Endothelial cell of umbilical vein (primary cell): ENCODE data around the gene LEMD1. TPM values are rescaled to one million over a fixed set of nuclear protein-coding genes. Genes with fewer than 3 reads are reported as not detected.
"Not testable (repeated sequence)": the region's sequence is repeated elsewhere in the genome, so short reads cannot be mapped to it uniquely, and the experiment has no call there.

Experiments used
- BruUV-seq: library from RNA; stranded (reverse); fragments of 400-500 nt; replicated peaks from 2 replicates; lab custom pipeline; 2021; lab: Mats Ljungman, UMichigan
- CTCF ChIA-PET: fragments of 300-600, 350-600 bp; sonication (Branson Sonifier 250); formaldehyde crosslinking; loops from one replicate; lab custom pipeline; 2021; ENCODE audit warnings: antibody characterized with exemption, inconsistent platforms; lab: Charles Lee
- POLR2A ChIA-PET: fragments of 300-600, 350-600 bp; sonication (Branson Sonifier 250); formaldehyde crosslinking; loops from one replicate; lab custom pipeline; 2021; ENCODE audit warnings: antibody characterized with exemption, inconsistent platforms; lab: Charles Lee
- DNase-seq: peaks from one replicate; pipeline ENCODE4 v3.0.0-alpha.2; 2011; ENCODE audit warnings: low read depth, low spot score
- FAIRE-seq: peaks from 2 replicates; lab custom pipeline; 2011; peaks lifted over from hg19 to GRCh38; lab: Jason Lieb, UNC
- H2AFZ ChIP-seq: 2 replicates; pipeline ENCODE4 v1.6.0; 2012; ENCODE audit warnings: low read depth, low read length, control low read depth, inconsistent platforms
- H3K27ac ChIP-seq: 2 replicates; pipeline ENCODE4 v1.5.1; 2011; ENCODE audit warnings: low read depth, mild to moderate bottlenecking, control low read depth, low read length, moderate library complexity; ENCODE audit not compliant: insufficient read depth
- H3K27me3 ChIP-seq, 2 experiments: 2 replicates each; pipeline versions ENCODE4 v1.6.0 to v1.6.1; 2011; ENCODE audit warnings: low read length in 2 of 2, mixed read lengths in 1 of 2; ENCODE audit not compliant: control insufficient read depth in 2 of 2, insufficient read depth in 2 of 2
- H3K36me3 ChIP-seq, 2 experiments: 2 replicates in 1 of 2; 3 replicates in 1 of 2; pipeline ENCODE4 v1.5.1; 2011; ENCODE audit warnings: low read length in 2 of 2, mild to moderate bottlenecking in 1 of 2, moderate library complexity in 1 of 2; ENCODE audit not compliant: control insufficient read depth in 2 of 2, insufficient read depth in 2 of 2; ENCODE audit errors: extremely low read depth in 1 of 2
- H3K4me1 ChIP-seq: 3 replicates; pipeline ENCODE4 v1.5.1; 2011; ENCODE audit warnings: mild to moderate bottlenecking, low read length; ENCODE audit not compliant: control insufficient read depth, insufficient read depth; ENCODE audit errors: extremely low read depth
- H3K4me2 ChIP-seq: 2 replicates; pipeline ENCODE4 v1.6.1; 2011; ENCODE audit warnings: low read length, control low read depth, mixed read lengths; ENCODE audit not compliant: insufficient read depth
- H3K4me3 ChIP-seq, 3 experiments: fragments of 200-600 bp in 1 of 3; sonication (generic), shearing (Covaris generic) in 1 of 3; replicated peaks in 1 of 3; 2 replicates each; pipeline ENCODE4 v1.5.1; 2011 to 2016; ENCODE audit warnings: control low read depth in 3 of 3, low read length in 3 of 3, mild to moderate bottlenecking in 2 of 3, inconsistent platforms in 1 of 3, low read depth in 1 of 3, moderate library complexity in 1 of 3; ENCODE audit not compliant: insufficient read depth in 1 of 3
- H3K79me2 ChIP-seq: 2 replicates; pipeline ENCODE4 v1.6.0; 2012; ENCODE audit warnings: low read length, inconsistent platforms; ENCODE audit not compliant: control insufficient read depth, insufficient read depth
- H3K9ac ChIP-seq: replicated peaks from 2 replicates; pipeline ENCODE3; 2011; ENCODE audit warnings: low read length, control low read depth; ENCODE audit not compliant: insufficient read depth; ENCODE audit errors: extremely low read depth
- H3K9me1 ChIP-seq: replicated peaks from 3 replicates; pipeline ENCODE4 v1.6.0; 2011; ENCODE audit warnings: mild to moderate bottlenecking, low read length; ENCODE audit not compliant: control insufficient read depth, insufficient read depth; ENCODE audit errors: extremely low read depth
- H3K9me3 ChIP-seq: replicated peaks from 2 replicates; pipeline ENCODE4 v1.5.1; 2012; ENCODE audit warnings: low read length, inconsistent platforms; ENCODE audit not compliant: control insufficient read depth, insufficient read depth
- H4K20me1 ChIP-seq: replicated peaks from 2 replicates; pipeline ENCODE3; 2011; ENCODE audit warnings: mild to moderate bottlenecking, low read length; ENCODE audit not compliant: control insufficient read depth, insufficient read depth; ENCODE audit errors: extremely low read depth
- EZH2 ChIP-seq: IDR thresholded peaks from 2 replicates; pipeline ENCODE4 v1.6.1; 2012; ENCODE audit warnings: borderline replicate concordance, low read depth, mild to moderate bottlenecking, moderate library complexity, low read length, inconsistent platforms; ENCODE audit not compliant: severe bottlenecking
- FOS ChIP-seq: IDR thresholded peaks from 2 replicates; pipeline ENCODE4 v1.6.1; 2011; ENCODE audit warnings: mild to moderate bottlenecking, low read length, moderate library complexity, borderline replicate concordance; ENCODE audit not compliant: insufficient read depth
- GATA2 ChIP-seq: IDR thresholded peaks from 2 replicates; pipeline ENCODE4 v1.7.0; 2011; ENCODE audit warnings: low read depth, mild to moderate bottlenecking, moderate library complexity, mixed read lengths, low read length; ENCODE audit not compliant: insufficient read length, insufficient read depth
- JUN ChIP-seq: IDR thresholded peaks from 2 replicates; pipeline ENCODE4 v1.6.1; 2011; ENCODE audit warnings: borderline replicate concordance, low read depth; ENCODE audit not compliant: insufficient read length, insufficient read depth
- MYC ChIP-seq: IDR thresholded peaks from one replicate; pipeline ENCODE4 v1.6.1; 2011; ENCODE audit warnings: mild to moderate bottlenecking, low read depth, low read length
- POLR2A ChIP-seq: IDR thresholded peaks from 2 replicates; pipeline ENCODE4 v1.6.1; 2012; ENCODE audit warnings: low read depth, mild to moderate bottlenecking, control low read depth, low read length
- POLR2AphosphoS5 ChIP-seq: IDR thresholded peaks from 2 replicates; pipeline ENCODE4 v1.6.1; 2012; ENCODE audit warnings: low read depth, mild to moderate bottlenecking, control low read depth, low read length, moderate library complexity; ENCODE audit not compliant: insufficient read depth
- dilution Hi-C: fragments of 300-500 bp; cut with MboI; formaldehyde crosslinking; loops from one replicate; pipeline ENCODE4 v1.15.0; 2019; ENCODE audit warnings: low sequenced_read_pairs; ENCODE audit not compliant: extremely low pct_ligation_motif_present
- intact Hi-C: fragments of 100-400 bp; cut with micrococcal nuclease; formaldehyde crosslinking; loops from one replicate; pipeline ENCODE4 v1.10.0; 2022
- polyA plus RNA-seq, 4 experiments: library from polyadenylated mRNA; depleted of rRNA in 3 of 4; stranded (reverse) in 3 of 4; unstranded in 1 of 4; fragments of >200 nt; gene quantifications; 2 replicates each; pipeline versions ENCODE4 v1.2.1 to v1.2.3, GENCODE V29; 2011 to 2012; ENCODE audit warnings: missing spikeins in 1 of 4
- total RNA-seq: library from RNA; stranded (reverse); gene quantifications from 2 replicates; pipeline ENCODE4 v1.2.3, GENCODE V29; 2021
- TF ChIP-seq, protein P1 (sequence below), 2 donors: IDR thresholded peaks; 1 replicate in 1 of 2; 2 replicates in 1 of 2; pipeline ENCODE4 v1.5.1; 2011; ENCODE audit warnings: low read length in 2 of 2, mild to moderate bottlenecking in 2 of 2, moderate library complexity in 2 of 2, control low read depth in 1 of 2, inconsistent platforms in 1 of 2, low read depth in 1 of 2; ENCODE audit not compliant: insufficient read depth in 1 of 2; ENCODE audit errors: extremely low read depth in 1 of 2
- TF ChIP-seq, protein P2 (sequence below): IDR thresholded peaks from 2 replicates; pipeline ENCODE4 v1.6.1; 2011; ENCODE audit not compliant: insufficient read depth, insufficient read length

The LEMD1 gene
- total and polyA plus RNA-seq, 2 donors (not counting 3 experiments of a cell fraction or from before 2014, with no cell fraction given): not detected

DNA sequence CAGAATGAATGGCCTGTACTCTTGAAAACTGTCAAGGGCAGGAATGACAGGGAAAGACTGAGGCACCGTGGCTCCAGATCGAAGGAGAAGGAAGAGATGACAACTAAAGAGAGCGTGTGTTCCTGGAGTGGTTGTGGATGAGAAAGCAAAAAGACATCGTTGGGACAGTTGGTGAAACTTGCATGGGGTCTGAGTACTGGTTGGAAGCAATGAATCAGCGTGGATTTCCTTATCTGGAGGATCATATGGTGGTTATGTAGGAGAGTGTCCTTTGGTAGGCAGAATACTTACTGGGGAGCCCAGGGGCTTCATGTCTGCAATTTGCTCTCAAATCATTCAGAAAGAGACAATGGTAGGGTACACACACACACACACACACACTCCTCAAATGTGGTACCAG, 13.9 kb downstream of the LEMD1 start:
- DNase-seq (no peak), FAIRE-seq (no peak)
- Histone ChIP-seq H3K36me3 (no peaks in the 10 kb centered on the region), H4K20me1 (no peaks in the 10 kb centered on the region), H3K4me1 (no peaks in the 10 kb centered on the region), H3K4me2 (no peak overlapping the region), H3K4me3 (no peak overlapping the region), H3K9ac (no peak overlapping the region), H2AFZ (no peak overlapping the region), H3K27ac (no peak overlapping the region), H3K9me1 (no peaks in the 10 kb centered on the region), H3K9me3 (no peaks in the 10 kb centered on the region), H3K79me2 (no peaks in the 10 kb centered on the region), H3K27me3 (peaks cover 0 to 8% of the 10 kb centered on the region in 2 experiments)
- dilution Hi-C loops: no loop called here
- CTCF ChIA-PET: interaction anchor here (2.1 kb wide), 1 partner anchor 78 kb away, joined by 7 read pairs; no protein-coding TSS in a partner anchor
- TF ChIP-seq FOS (no peak), GATA2 (no peak), POLR2A (no peak), EZH2 (no peak), JUN (no peak), POLR2AphosphoS5 (no peak), MYC (no peak)
- TF ChIP-seq, protein P1, sequence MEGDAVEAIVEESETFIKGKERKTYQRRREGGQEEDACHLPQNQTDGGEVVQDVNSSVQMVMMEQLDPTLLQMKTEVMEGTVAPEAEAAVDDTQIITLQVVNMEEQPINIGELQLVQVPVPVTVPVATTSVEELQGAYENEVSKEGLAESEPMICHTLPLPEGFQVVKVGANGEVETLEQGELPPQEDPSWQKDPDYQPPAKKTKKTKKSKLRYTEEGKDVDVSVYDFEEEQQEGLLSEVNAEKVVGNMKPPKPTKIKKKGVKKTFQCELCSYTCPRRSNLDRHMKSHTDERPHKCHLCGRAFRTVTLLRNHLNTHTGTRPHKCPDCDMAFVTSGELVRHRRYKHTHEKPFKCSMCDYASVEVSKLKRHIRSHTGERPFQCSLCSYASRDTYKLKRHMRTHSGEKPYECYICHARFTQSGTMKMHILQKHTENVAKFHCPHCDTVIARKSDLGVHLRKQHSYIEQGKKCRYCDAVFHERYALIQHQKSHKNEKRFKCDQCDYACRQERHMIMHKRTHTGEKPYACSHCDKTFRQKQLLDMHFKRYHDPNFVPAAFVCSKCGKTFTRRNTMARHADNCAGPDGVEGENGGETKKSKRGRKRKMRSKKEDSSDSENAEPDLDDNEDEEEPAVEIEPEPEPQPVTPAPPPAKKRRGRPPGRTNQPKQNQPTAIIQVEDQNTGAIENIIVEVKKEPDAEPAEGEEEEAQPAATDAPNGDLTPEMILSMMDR (IDR thresholded peaks at IDR 0.05; ENCODE audit: extremely low read depth in 1 of 2, insufficient read depth in 1 of 2, low read depth in 1 of 2, low read length in 2 of 2): no peak
- TF ChIP-seq, protein P2, sequence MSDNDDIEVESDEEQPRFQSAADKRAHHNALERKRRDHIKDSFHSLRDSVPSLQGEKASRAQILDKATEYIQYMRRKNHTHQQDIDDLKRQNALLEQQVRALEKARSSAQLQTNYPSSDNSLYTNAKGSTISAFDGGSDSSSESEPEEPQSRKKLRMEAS: no peak
- intact Hi-C loops: no loop called here
- POLR2A ChIA-PET: no interaction called here
- BruUV-seq: no TSS peak

DNA sequence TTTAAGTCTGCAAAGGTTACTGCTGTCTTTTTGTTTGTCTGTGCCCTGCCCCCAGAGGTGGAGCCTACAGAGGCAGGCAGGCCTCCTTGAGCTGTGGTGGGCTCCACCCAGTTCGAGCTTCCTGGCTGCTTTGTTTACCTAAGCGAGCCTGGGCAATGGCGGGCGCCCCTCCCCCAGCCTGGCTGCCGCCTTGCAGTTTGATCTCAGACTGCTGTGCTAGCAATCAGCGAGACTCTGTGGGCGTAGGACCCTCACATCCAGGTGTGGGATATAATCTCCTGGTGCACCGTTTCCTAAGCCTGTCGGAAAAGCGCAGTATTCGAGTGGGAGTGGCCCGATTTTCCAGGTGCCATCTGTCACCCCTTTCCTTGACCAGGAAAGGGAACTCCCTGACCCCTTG, 15.6 kb downstream of the LEMD1 start:
- FAIRE-seq, H3K9me1 ChIP-seq, H3K9me3 ChIP-seq, intact Hi-C loops, CTCF ChIA-PET, BruUV-seq, H3K27ac ChIP-seq, H4K20me1 ChIP-seq, dilution Hi-C loops, H3K4me1 ChIP-seq, H3K79me2 ChIP-seq, DNase-seq, POLR2A ChIA-PET, H3K4me3 ChIP-seq, H3K9ac ChIP-seq, H2AFZ ChIP-seq, H3K27me3 ChIP-seq, H3K4me2 ChIP-seq, H3K36me3 ChIP-seq: not testable (repeated sequence)

DNA sequence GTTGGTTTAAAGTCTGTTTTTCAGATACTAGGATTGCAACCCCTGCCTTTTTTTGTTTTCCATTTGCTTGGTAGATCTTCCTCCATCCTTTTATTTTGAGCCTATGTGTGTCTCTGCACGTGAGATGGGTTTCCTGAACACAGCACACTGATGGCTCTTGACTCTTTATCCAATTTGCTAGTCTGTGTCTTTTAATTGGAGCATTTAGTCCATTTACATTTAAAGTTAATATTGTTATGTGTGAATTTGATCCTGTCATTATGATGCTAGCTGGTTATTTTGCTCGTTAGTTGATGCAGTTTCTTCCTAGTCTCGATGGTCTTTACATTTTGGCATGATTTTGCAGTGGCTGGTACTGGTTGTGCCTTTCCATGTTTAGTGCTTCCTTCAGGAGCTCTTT, 17.4 kb downstream of the LEMD1 start:
- POLR2A ChIA-PET, H4K20me1 ChIP-seq, H2AFZ ChIP-seq, H3K9me1 ChIP-seq, H3K4me1 ChIP-seq, H3K4me3 ChIP-seq, H3K27ac ChIP-seq, FAIRE-seq, H3K4me2 ChIP-seq, H3K79me2 ChIP-seq, DNase-seq, H3K36me3 ChIP-seq, intact Hi-C loops, dilution Hi-C loops, CTCF ChIA-PET, H3K9me3 ChIP-seq, H3K9ac ChIP-seq, H3K27me3 ChIP-seq, BruUV-seq: not testable (repeated sequence)
